Glutamatergic neuron (in vitro differentiated cells): ENCODE data around the gene ABHD6. TPM values are rescaled to one million over a fixed set of nuclear protein-coding genes. Genes with fewer than 3 reads are reported as not detected.
"Not testable (repeated sequence)": the region's sequence is repeated elsewhere in the genome, so short reads cannot be mapped to it uniquely, and the experiment has no call there.

Experiments used
- DNase-seq: peaks from one replicate; pipeline ENCODE4 v3.0.0; 2022
- H3K27ac Mint-ChIP-seq: one replicate; pipeline ENCODE4 v1.8.0; 2020; ENCODE audit warnings: mild to moderate bottlenecking, mixed read lengths, inconsistent platforms; ENCODE audit not compliant: unreplicated experiment
- H3K27me3 Mint-ChIP-seq: one replicate; pipeline ENCODE4 v1.8.0; 2020; ENCODE audit warnings: mild to moderate bottlenecking, moderate library complexity, mixed read lengths, inconsistent platforms; ENCODE audit not compliant: unreplicated experiment
- H3K36me3 Mint-ChIP-seq: one replicate; pipeline ENCODE4 v1.8.0; 2020; ENCODE audit warnings: mild to moderate bottlenecking, mixed read lengths, inconsistent platforms; ENCODE audit not compliant: unreplicated experiment
- H3K4me1 Mint-ChIP-seq: one replicate; pipeline ENCODE4 v1.8.0; 2020; ENCODE audit warnings: mild to moderate bottlenecking, low read depth, mixed read lengths, inconsistent platforms; ENCODE audit not compliant: unreplicated experiment
- H3K4me3 Mint-ChIP-seq: one replicate; pipeline ENCODE4 v1.8.0; 2020; ENCODE audit warnings: mild to moderate bottlenecking, mixed read lengths, inconsistent platforms; ENCODE audit not compliant: unreplicated experiment
- H3K9me3 Mint-ChIP-seq: one replicate; pipeline ENCODE4 v1.8.0; 2020; ENCODE audit warnings: mild to moderate bottlenecking, moderate library complexity, mixed read lengths, inconsistent platforms; ENCODE audit not compliant: unreplicated experiment
- CTCF ChIP-seq: fragments of 200-600 bp; sonication (generic); IDR thresholded peaks from one replicate; pipeline ENCODE4 v1.5.0; 2021; ENCODE audit not compliant: partially characterized antibody, unreplicated experiment
- total RNA-seq: library from RNA; stranded (reverse); fragmentation: NEBNext Ultra II Directional; extraction: Animal tissue kit (Norgen Biotek cat#: 25700); gene quantifications from one replicate; pipeline ENCODE4 v1.2.1, GENCODE V29; 2021; ENCODE audit not compliant: unreplicated experiment

ABHD6 gene
- total RNA-seq, 1 donor from 2014 or later: 46.0 TPM

GRCh38 chr3:58274027-58274614 lies 36.5 kb downstream of the ABHD6 start:
- Mint-ChIP-seq H3K27me3 (no peaks in the 10 kb centered on the region), H3K4me1 (no peaks in the 10 kb centered on the region), H3K36me3 (peaks cover 45% of the 10 kb centered on the region), H3K4me3 (no peak overlapping the region), H3K27ac (no peak overlapping the region), H3K9me3 (peaks cover 4% of the 10 kb centered on the region)
- no peak for DNase-seq
- no peak for TF ChIP-seq CTCF

DNA sequence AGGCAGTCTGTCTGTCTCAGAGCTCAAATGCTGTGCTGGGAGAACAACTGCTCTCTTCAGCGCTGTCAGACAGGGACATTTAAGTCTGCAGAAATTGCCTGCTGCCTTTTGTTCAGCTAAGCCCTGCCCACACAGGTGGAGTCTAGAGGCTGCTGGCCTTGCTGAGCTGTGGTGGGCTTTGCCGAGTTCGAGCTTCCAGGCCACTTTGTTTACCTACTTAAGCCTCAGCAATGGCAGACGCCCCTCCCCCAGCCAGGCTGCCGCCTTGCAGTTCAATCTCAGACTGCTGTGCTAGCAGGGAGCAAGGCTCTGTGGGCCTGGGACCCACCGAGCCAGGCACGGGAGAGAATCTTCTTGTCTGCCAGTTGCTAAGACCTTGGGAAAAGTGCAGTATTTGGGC lies 43.5 kb downstream of the ABHD6 start:
- Mint-ChIP-seq H3K27me3 (peaks cover 2% of the 10 kb centered on the region), H3K36me3 (peaks cover 73% of the 10 kb centered on the region), H3K27ac (no peak overlapping the region), H3K9me3 (peaks cover 6% of the 10 kb centered on the region), H3K4me3 (no peak overlapping the region), H3K4me1 (no peaks in the 10 kb centered on the region)
- no peak for DNase-seq
- no peak for TF ChIP-seq CTCF

DNA sequence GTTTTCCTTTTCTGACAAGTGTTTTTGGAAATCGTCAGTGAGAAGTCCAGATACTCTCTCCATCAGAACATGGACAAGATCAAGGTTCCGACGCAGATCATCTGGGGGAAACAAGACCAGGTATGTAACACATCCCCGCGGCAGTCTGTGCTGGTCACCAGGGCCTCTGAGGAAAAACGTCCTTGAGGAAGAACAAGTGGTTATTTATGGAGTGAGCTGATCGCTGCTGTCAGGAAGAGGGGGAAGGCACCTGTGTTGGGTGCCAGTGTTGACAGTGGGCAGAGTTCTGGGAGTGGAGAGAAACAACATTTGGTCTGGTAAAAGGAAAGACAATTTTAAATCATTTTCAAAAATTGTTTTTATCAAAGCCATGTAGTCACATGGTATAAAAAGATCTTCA lies 47.7 kb downstream of the ABHD6 start:
- Mint-ChIP-seq H3K36me3 (peaks cover 46% of the 10 kb centered on the region), H3K27ac (no peak overlapping the region), H3K27me3 (peaks cover 2% of the 10 kb centered on the region), H3K9me3 (peaks cover 8% of the 10 kb centered on the region), H3K4me3 (no peak overlapping the region), H3K4me1 (no peaks in the 10 kb centered on the region)
- DNase-seq: no peak
- TF ChIP-seq CTCF: no peak

DNA sequence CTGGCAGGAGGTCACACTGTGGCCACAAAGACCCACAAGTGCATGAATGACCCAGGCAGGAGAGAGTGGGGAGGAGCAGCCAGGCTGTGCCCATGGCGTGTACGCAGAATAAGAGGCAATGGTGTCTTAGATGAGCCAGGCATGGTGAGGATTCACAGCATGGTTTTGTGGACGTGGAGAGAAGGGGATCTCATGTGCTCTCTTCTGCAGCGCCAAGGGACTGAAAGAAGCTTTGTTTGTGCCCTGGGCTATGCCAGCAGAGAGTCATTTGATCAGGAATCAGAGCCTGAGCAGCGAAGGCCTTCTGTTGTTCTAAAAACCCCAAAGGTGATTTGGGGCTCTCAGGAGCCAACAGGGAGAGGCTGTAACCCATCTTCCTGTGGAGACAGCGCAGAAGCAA lies 49.8 kb downstream of the ABHD6 start:
- TF ChIP-seq CTCF: no peak
- Mint-ChIP-seq H3K36me3 (peaks cover 40% of the 10 kb centered on the region), H3K27ac (no peak overlapping the region), H3K4me3 (no peak overlapping the region), H3K9me3 (peaks cover 9% of the 10 kb centered on the region), H3K4me1 (no peaks in the 10 kb centered on the region), H3K27me3 (peaks cover 5% of the 10 kb centered on the region)
- no peak for DNase-seq

GRCh38 chr3:58288011-58288728 lies 50.6 kb downstream of the ABHD6 start:
- peaks cover 7% of the 10 kb centered on the region for H3K27me3 Mint-ChIP-seq
- peaks cover 9% of the 10 kb centered on the region for H3K9me3 Mint-ChIP-seq
- H3K36me3 Mint-ChIP-seq: peaks cover 39% of the 10 kb centered on the region
- no peak for TF ChIP-seq CTCF
- no peak for DNase-seq
- no peak overlapping the region for H3K4me3 Mint-ChIP-seq
- peak overlapping the region; percentile 14 for H3K27ac Mint-ChIP-seq
- no peaks in the 10 kb centered on the region for H3K4me1 Mint-ChIP-seq

- H3K4me3 Mint-ChIP-seq, H3K27me3 Mint-ChIP-seq, DNase-seq, H3K4me1 Mint-ChIP-seq, H3K9me3 Mint-ChIP-seq, H3K27ac Mint-ChIP-seq: not testable (repeated sequence)
- H3K36me3 Mint-ChIP-seq: peaks cover 39% of the 10 kb centered on the region
Observed at GRCh38 chr3:58288964-58289613, 51.5 kb downstream of the ABHD6 start.

GRCh38 chr3:58290446-58290845 lies 52.9 kb downstream of the ABHD6 start:
- H3K36me3 Mint-ChIP-seq: peaks cover 35% of the 10 kb centered on the region
- not testable (repeated sequence) for H3K27ac Mint-ChIP-seq, H3K9me3 Mint-ChIP-seq, DNase-seq, H3K4me1 Mint-ChIP-seq, H3K4me3 Mint-ChIP-seq, H3K27me3 Mint-ChIP-seq
